Measurements from ENCODE around the gene PSMG4.

GRCh38 chr6:3230900-3231246 lies 27.9 kb upstream of the PSMG4 start:
- TF ChIP-seq, protein P1, sequence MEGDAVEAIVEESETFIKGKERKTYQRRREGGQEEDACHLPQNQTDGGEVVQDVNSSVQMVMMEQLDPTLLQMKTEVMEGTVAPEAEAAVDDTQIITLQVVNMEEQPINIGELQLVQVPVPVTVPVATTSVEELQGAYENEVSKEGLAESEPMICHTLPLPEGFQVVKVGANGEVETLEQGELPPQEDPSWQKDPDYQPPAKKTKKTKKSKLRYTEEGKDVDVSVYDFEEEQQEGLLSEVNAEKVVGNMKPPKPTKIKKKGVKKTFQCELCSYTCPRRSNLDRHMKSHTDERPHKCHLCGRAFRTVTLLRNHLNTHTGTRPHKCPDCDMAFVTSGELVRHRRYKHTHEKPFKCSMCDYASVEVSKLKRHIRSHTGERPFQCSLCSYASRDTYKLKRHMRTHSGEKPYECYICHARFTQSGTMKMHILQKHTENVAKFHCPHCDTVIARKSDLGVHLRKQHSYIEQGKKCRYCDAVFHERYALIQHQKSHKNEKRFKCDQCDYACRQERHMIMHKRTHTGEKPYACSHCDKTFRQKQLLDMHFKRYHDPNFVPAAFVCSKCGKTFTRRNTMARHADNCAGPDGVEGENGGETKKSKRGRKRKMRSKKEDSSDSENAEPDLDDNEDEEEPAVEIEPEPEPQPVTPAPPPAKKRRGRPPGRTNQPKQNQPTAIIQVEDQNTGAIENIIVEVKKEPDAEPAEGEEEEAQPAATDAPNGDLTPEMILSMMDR (IDR thresholded peaks at IDR 0.05): no peak
- no peak for TF ChIP-seq POLR2A (IDR thresholded peaks at IDR 0.05)

Data from stomach (tissue), 4 donors.